ENCODE results near the gene OPHN1. TPM values are rescaled to one million over a fixed set of nuclear protein-coding genes. Genes with fewer than 3 reads are reported as not detected.

OPHN1 gene
- total and polyA plus RNA-seq, 2 experiments from 2014 or later: 2.2 to 3.8 TPM

GRCh38 chrX:67998540-67998939 lies 434.8 kb downstream of the OPHN1 start (continued):
- TF ChIP-seq REST (IDR thresholded peaks at IDR 0.05; ENCODE audit: unreplicated experiment): no peak
- TF ChIP-seq EZH2 (IDR thresholded peaks at IDR 0.05; ENCODE audit: low read depth, unreplicated experiment): no peak
- no peak for TF ChIP-seq ZNF114 (CRISPR knock-in tag; IDR thresholded peaks at IDR 0.05)
- TF ChIP-seq JUNB (IDR thresholded peaks at IDR 0.05; ENCODE audit: unreplicated experiment): no peak
- TF ChIP-seq NANOG (IDR thresholded peaks at IDR 0.05; ENCODE audit: borderline replicate concordance): no peak
- TF ChIP-seq STAT1 (IDR thresholded peaks at IDR 0.05; ENCODE audit: unreplicated experiment): no peak
- TF ChIP-seq CTCF (conservative IDR thresholded peaks at IDR 0.05; ENCODE audit: low read depth in 2 of 2): no peak
- no peak for TF ChIP-seq POLR2AphosphoS5 (IDR thresholded peaks at IDR 0.05; ENCODE audit: low read depth)

Small RNA genes within 50 kb of the gene (small RNA-seq; reads per million reads assigned to genes)
- gene RF00019 (ENCODE audit: low replicate concordance) (not detected), gene RNU6-1225P (ENCODE audit: low replicate concordance) (not detected)

Other genes with a start within 250 kb of the OPHN1 start
- gene YIPF6, start 65.6 kb upstream of the OPHN1 start, total RNA-seq (2014; rRNA removed; shearing (Covaris generic)): 34.6 and 37.1 TPM in 2 replicates
- 26.1 and 40.5 TPM in 2 replicates for gene YIPF6, start 65.6 kb upstream of the OPHN1 start, polyA plus RNA-seq (2016; fragmentation: Nextera tagmentation; extraction: Ambion mirVana)
- 3.5 and 5.6 TPM in 2 replicates for gene STARD8, start 214.2 kb upstream of the OPHN1 start, total RNA-seq (2014; rRNA removed; shearing (Covaris generic))
- 0.74 and 1.0 TPM in 2 replicates for gene STARD8, start 214.2 kb upstream of the OPHN1 start, polyA plus RNA-seq (2016; fragmentation: Nextera tagmentation; extraction: Ambion mirVana)